Natural killer cell (primary cell): Measurements from ENCODE around the gene CARTPT. TPM values are rescaled to one million over a fixed set of nuclear protein-coding genes. Genes with fewer than 3 reads are reported as not detected.

Experiments
- ATAC-seq, 3 donors: fragments of 150-1000 bp in 2 of 3; fragments of 200-7000 bp in 1 of 3; cut with Tn5 transposase; 1 replicate in 1 of 3; 2 replicates in 2 of 3; pipeline ENCODE4 v1.10.0; 2021; ENCODE audit warnings: mild to moderate bottlenecking in 2 of 3, moderate library complexity in 2 of 3
- DNase-seq, 2 donors: peaks; one replicate each; pipeline versions ENCODE4 v3.0.0 to v3.0.0-alpha.2; 2013 to 2021; ENCODE audit warnings: mixed read lengths in 1 of 2
- H3K27ac ChIP-seq: one replicate; pipeline ENCODE4 v1.5.1; 2013; ENCODE audit warnings: mild to moderate bottlenecking, low read length
- H3K27me3 ChIP-seq: one replicate; pipeline ENCODE4 v1.6.1; 2013; ENCODE audit warnings: low read length; ENCODE audit not compliant: control insufficient read depth, insufficient read depth
- H3K36me3 ChIP-seq: one replicate; pipeline ENCODE4 v1.6.1; 2013; ENCODE audit warnings: low read length; ENCODE audit not compliant: control insufficient read depth, insufficient read depth
- H3K4me1 ChIP-seq: one replicate; pipeline ENCODE4 v1.6.1; 2013; ENCODE audit warnings: low read length; ENCODE audit not compliant: control insufficient read depth, insufficient read depth
- H3K4me3 ChIP-seq: one replicate; pipeline ENCODE4 v1.5.1; 2013; ENCODE audit warnings: low read length
- H3K9me3 ChIP-seq: one replicate; pipeline ENCODE4 v1.6.1; 2013; ENCODE audit warnings: low read length; ENCODE audit not compliant: control insufficient read depth, insufficient read depth
- H3K27ac Mint-ChIP-seq, 2 donors: one replicate each; pipeline ENCODE4 v1.8.0; 2022; ENCODE audit warnings: mild to moderate bottlenecking in 2 of 2, mixed read lengths in 2 of 2, moderate library complexity in 1 of 2
- H3K27me3 Mint-ChIP-seq, 2 donors: one replicate each; pipeline ENCODE4 v1.8.0; 2022; ENCODE audit warnings: low read depth in 2 of 2, mixed read lengths in 2 of 2
- H3K36me3 Mint-ChIP-seq: one replicate; pipeline ENCODE4 v1.8.0; 2022; ENCODE audit warnings: mixed read lengths
- H3K4me1 Mint-ChIP-seq, 2 donors: one replicate each; pipeline ENCODE4 v1.8.0; 2022; ENCODE audit warnings: mixed read lengths in 2 of 2
- H3K4me3 Mint-ChIP-seq: one replicate; pipeline ENCODE4 v1.8.0; 2022; ENCODE audit warnings: mild to moderate bottlenecking, moderate library complexity, mixed read lengths
- H3K9me3 Mint-ChIP-seq, 2 donors: one replicate each; pipeline ENCODE4 v1.8.0; 2022; ENCODE audit warnings: mixed read lengths in 2 of 2
- WGBS: methylation state at CpG from one replicate; pipeline ENCODE4 v1.1.7; 2013; ENCODE audit warnings: missing lambda C conversion rate; ENCODE audit not compliant: insufficient coverage; 5-methylcytosine and 5-hydroxymethylcytosine counted together
- intact Hi-C: fragments of 100-400 bp; cut with micrococcal nuclease; formaldehyde crosslinking; loops from one replicate; pipeline ENCODE4 v1.14.2; 2022
- total RNA-seq, 4 donors: library from RNA; stranded (reverse); fragments of 120-200 nt in 1 of 4; gene quantifications; one replicate each; pipeline versions ENCODE4 v1.2.3 to v1.2.4, GENCODE V29; 2013 to 2022
- TF ChIP-seq, protein P1 (sequence below): fragments of 200-600 bp; IDR thresholded peaks from one replicate; pipeline ENCODE4 v1.8.0; 2022; ENCODE audit warnings: antibody characterized with exemption

The CARTPT gene
- total RNA-seq, 3 donors from 2014 or later (not counting 1 experiment from before 2014, with no cell fraction given) = not detected

- Mint-ChIP-seq H3K27ac (no peak overlapping the region), H3K36me3 (no peaks in the 10 kb centered on the region), H3K4me3 (no peak overlapping the region), H3K4me1 (no peaks in the 10 kb centered on the region), H3K27me3 (peaks cover 7 to 21% of the 10 kb centered on the region in 2 donors), H3K9me3 (no peaks in the 10 kb centered on the region)
- Histone ChIP-seq H3K9me3 (no peaks in the 10 kb centered on the region), H3K27ac (no peak overlapping the region), H3K4me1 (no peaks in the 10 kb centered on the region), H3K27me3 (no peaks in the 10 kb centered on the region), H3K36me3 (no peaks in the 10 kb centered on the region), H3K4me3 (no peak overlapping the region)
- 100% methylated on average over 3 of the region's 3 CpGs for WGBS
- intact Hi-C loops = no loop called here
- TF ChIP-seq, protein P1, sequence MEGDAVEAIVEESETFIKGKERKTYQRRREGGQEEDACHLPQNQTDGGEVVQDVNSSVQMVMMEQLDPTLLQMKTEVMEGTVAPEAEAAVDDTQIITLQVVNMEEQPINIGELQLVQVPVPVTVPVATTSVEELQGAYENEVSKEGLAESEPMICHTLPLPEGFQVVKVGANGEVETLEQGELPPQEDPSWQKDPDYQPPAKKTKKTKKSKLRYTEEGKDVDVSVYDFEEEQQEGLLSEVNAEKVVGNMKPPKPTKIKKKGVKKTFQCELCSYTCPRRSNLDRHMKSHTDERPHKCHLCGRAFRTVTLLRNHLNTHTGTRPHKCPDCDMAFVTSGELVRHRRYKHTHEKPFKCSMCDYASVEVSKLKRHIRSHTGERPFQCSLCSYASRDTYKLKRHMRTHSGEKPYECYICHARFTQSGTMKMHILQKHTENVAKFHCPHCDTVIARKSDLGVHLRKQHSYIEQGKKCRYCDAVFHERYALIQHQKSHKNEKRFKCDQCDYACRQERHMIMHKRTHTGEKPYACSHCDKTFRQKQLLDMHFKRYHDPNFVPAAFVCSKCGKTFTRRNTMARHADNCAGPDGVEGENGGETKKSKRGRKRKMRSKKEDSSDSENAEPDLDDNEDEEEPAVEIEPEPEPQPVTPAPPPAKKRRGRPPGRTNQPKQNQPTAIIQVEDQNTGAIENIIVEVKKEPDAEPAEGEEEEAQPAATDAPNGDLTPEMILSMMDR = no peak
- ATAC-seq = no peak
- no peak for DNase-seq
These were observed 28.1 kb downstream of the CARTPT start for GRCh38 chr5:71747182-71747581.

GRCh38 chr5:71748360-71748759, 29.3 kb downstream of the CARTPT start:
- WGBS = 88% methylated on average over 10 of the region's 11 CpGs
- no peaks in the 10 kb centered on the region for H3K36me3 Mint-ChIP-seq
- no peaks in the 10 kb centered on the region for H3K36me3 ChIP-seq
- ATAC-seq (no peak), DNase-seq (no peak)
- peaks cover 7 to 15% of the 10 kb centered on the region in 2 donors for H3K27me3 Mint-ChIP-seq
- no peaks in the 10 kb centered on the region for H3K9me3 Mint-ChIP-seq
- no peak overlapping the region for H3K27ac ChIP-seq
- no peak overlapping the region for H3K4me3 Mint-ChIP-seq
- intact Hi-C loops = no loop called here
- TF ChIP-seq, protein P1 = no peak
- no peaks in the 10 kb centered on the region for H3K4me1 ChIP-seq
- no peak overlapping the region for H3K4me3 ChIP-seq
- H3K4me1 Mint-ChIP-seq = no peaks in the 10 kb centered on the region
- H3K27me3 ChIP-seq = no peaks in the 10 kb centered on the region
- no peak overlapping the region for H3K27ac Mint-ChIP-seq
- no peaks in the 10 kb centered on the region for H3K9me3 ChIP-seq

- H3K27me3 ChIP-seq = no peaks in the 10 kb centered on the region
- no peaks in the 10 kb centered on the region for H3K9me3 ChIP-seq
- H3K27ac ChIP-seq = no peak overlapping the region
- no peak overlapping the region for H3K27ac Mint-ChIP-seq
- no peaks in the 10 kb centered on the region for H3K36me3 ChIP-seq
- no peaks in the 10 kb centered on the region for H3K4me1 ChIP-seq
- H3K27me3 Mint-ChIP-seq = peaks cover 0 to 4% of the 10 kb centered on the region in 2 donors
- H3K9me3 Mint-ChIP-seq = no peaks in the 10 kb centered on the region
- TF ChIP-seq, protein P1 = no peak
- no peak for ATAC-seq
- H3K4me3 Mint-ChIP-seq = no peak overlapping the region
- DNase-seq = no peak
- no peak overlapping the region for H3K4me3 ChIP-seq
- 81% methylated on average over 4 of the region's 4 CpGs for WGBS
- intact Hi-C loops = no loop called here
- no peaks in the 10 kb centered on the region for H3K4me1 Mint-ChIP-seq
- no peaks in the 10 kb centered on the region for H3K36me3 Mint-ChIP-seq
These were observed 32.3 kb downstream of the CARTPT start for GRCh38 chr5:71751422-71751821.

DNA sequence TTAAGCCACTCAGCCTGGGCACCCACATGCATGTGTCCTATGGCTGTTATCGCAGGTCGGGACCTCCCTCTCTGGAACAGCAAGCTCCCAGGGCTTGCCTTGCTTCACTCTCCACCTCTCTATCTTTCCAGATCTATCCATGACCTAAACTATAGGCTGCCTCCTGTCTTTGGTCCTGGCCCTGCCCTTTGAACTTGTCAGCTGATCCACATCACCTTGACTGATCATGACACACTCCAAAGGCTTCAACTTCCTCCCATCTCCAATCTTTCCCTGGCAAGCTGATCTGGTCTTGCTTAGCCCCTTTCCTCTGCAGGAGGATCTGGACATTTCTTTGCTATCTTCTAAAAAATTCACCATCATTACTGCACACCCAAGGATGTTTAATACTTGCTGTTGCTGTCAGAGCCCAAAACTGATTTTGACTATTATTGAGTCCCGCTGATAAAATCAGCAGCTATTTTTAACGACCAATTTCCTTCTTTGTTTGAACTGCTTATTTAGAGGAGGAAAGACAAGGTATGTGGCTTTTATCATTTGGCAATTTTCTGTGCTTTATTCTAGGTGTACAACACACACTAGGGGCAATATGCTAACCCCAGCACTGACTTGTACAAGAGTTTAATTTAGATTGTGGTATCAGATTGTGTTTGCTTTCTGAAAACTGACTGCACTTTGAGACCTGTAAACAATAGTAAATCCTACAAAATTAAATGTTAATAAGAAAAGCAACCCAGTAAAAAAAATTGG, 33.5 kb downstream of the CARTPT start:
- Histone ChIP-seq H3K4me3 (no peak overlapping the region), H3K4me1 (no peaks in the 10 kb centered on the region), H3K27me3 (no peaks in the 10 kb centered on the region), H3K27ac (no peak overlapping the region), H3K36me3 (no peaks in the 10 kb centered on the region), H3K9me3 (no peaks in the 10 kb centered on the region)
- ATAC-seq (no peak), DNase-seq (no peak)
- Mint-ChIP-seq H3K4me3 (no peak overlapping the region), H3K27ac (no peak overlapping the region), H3K9me3 (no peaks in the 10 kb centered on the region), H3K4me1 (peaks cover 5 to 6% of the 10 kb centered on the region in 2 donors), H3K36me3 (no peaks in the 10 kb centered on the region), H3K27me3 (peaks cover 0 to 4% of the 10 kb centered on the region in 2 donors)
- intact Hi-C loops = no loop called here
- 73% methylated on average over 4 of the region's 4 CpGs for WGBS
- TF ChIP-seq, protein P1 = no peak
